Stomach smooth muscle (tissue), 2 donors: ENCODE data around the gene GTF3C1.
"Not testable (repeated sequence)": the region's sequence is repeated elsewhere in the genome, so short reads cannot be mapped to it uniquely, and the experiment has no call there.

Experiments
- H3K27ac ChIP-seq: one replicate; pipeline ENCODE4 v1.7.0; 2013; ENCODE audit warnings: mild to moderate bottlenecking, low read length, inconsistent platforms
- H3K27me3 ChIP-seq, 2 donors: one replicate each; pipeline ENCODE4 v1.7.0; 2013; ENCODE audit warnings: low read length in 2 of 2; ENCODE audit not compliant: insufficient read depth in 2 of 2, control insufficient read depth in 1 of 2
- H3K36me3 ChIP-seq, 2 donors: one replicate each; pipeline ENCODE4 v1.7.0; 2013; ENCODE audit warnings: low read length in 2 of 2; ENCODE audit not compliant: control insufficient read depth in 2 of 2, insufficient read depth in 2 of 2
- H3K4me1 ChIP-seq: one replicate; pipeline ENCODE4 v1.7.0; 2013; ENCODE audit warnings: low read length; ENCODE audit not compliant: control insufficient read depth, insufficient read depth
- H3K4me3 ChIP-seq, 2 donors: one replicate each; pipeline ENCODE4 v1.7.0; 2013; ENCODE audit warnings: low read length in 2 of 2
- H3K9ac ChIP-seq, 2 donors: one replicate each; pipeline ENCODE4 v1.7.0; 2013; ENCODE audit warnings: low read length in 2 of 2, mild to moderate bottlenecking in 1 of 2
- H3K9me3 ChIP-seq, 2 donors: one replicate each; pipeline ENCODE4 v1.7.0; 2013; ENCODE audit warnings: low read length in 2 of 2; ENCODE audit not compliant: control insufficient read depth in 2 of 2
- donor health status: healthy.
- donor health status: Pancreatic carcinoma.

GTF3C1 gene

DNA sequence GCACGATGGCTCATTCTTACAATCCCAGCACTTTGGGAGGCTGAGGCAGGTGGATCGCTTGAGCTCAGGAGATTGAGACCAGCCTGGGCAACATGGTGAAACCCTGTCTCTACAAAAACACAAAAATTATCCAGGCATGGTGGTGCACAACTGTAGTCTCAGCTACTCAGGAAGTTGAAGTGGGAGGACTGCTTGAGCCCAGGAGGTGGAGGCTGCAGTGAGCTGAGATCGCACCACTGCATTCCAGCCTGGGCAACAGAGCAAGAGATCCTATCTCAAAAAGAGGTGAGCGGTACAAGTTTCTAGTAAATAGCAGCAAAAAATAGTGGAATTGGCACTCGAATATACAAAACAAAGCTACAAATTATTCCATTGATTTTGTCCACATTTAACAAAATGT lies 116.5 kb downstream of the GTF3C1 start:
- H3K27ac ChIP-seq, H3K4me1 ChIP-seq, H3K27me3 ChIP-seq: not testable (repeated sequence)

DNA sequence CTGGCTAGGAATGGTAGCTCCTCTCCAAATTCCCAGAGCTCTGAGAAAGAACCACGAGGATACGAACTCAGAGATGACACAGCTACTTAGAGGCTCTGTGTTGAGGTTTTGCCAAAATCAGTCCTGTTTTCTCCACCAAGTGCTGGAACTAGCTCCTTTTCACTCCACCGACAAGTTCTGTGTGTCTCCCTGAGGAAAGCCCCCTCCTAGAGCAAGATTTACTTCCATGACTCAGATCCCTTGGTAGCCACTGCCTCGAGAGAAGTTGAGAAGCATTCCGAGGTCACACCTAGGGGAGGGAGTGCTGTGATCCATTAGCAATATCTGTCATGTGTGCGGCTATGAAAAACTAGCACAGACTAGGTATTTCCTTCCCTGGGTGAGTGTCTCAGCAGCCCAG lies 117.2 kb downstream of the GTF3C1 start:
- H3K36me3 ChIP-seq = no peaks in the 10 kb centered on the region
- no peak overlapping the region for H3K9ac ChIP-seq
- no peak overlapping the region for H3K4me3 ChIP-seq
- H3K4me1 ChIP-seq = no peaks in the 10 kb centered on the region
- peaks cover 4 to 11% of the 10 kb centered on the region in 2 donors for H3K27me3 ChIP-seq
- no peaks in the 10 kb centered on the region for H3K9me3 ChIP-seq
- no peak overlapping the region for H3K27ac ChIP-seq

More for the DNA sequence above, 116.5 kb downstream of the GTF3C1 start:
- H3K4me3 ChIP-seq, H3K36me3 ChIP-seq, H3K9me3 ChIP-seq, H3K9ac ChIP-seq: not testable (repeated sequence)

DNA sequence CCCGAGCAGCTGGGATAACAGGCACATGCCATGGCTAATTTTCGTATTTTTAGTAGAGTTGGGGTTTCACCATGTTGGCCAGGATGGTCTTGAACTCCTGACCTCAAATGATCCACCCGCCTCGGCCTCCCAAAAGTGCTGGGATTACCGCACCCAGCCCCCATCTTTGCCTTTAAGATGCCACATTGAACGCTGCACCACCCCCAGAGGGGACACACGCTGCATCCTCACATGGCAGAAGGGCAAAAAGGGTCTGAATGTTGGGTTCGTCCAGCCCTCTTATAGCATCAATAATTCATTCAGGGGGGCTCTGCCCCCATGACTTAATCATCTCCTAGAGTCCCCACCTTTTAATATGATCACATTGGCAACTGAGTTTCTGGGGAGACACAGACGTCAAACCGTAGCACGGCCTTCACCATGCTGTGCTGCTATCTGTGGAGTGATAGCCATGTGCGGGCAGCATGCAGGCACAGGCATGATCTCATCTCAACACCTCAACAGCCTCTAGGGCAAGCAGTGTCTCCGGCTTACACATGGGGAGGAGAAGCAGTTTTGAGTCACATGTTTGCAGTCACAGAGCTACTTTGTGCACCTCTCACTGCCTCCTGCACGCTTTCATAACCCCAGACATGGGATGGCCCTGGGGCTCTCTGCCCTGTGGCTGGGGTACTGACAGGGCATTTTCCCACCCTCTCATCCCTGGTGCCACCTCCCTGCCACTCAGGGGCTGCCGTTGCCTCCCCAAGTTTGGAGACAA lies 117.8 kb downstream of the GTF3C1 start:
- Histone ChIP-seq H3K4me1 (no peaks in the 10 kb centered on the region), H3K27me3 (peaks cover 4 to 11% of the 10 kb centered on the region in 2 donors), H3K4me3 (no peak overlapping the region), H3K27ac (no peak overlapping the region), H3K9me3 (no peaks in the 10 kb centered on the region), H3K9ac (no peak overlapping the region), H3K36me3 (no peaks in the 10 kb centered on the region)

DNA sequence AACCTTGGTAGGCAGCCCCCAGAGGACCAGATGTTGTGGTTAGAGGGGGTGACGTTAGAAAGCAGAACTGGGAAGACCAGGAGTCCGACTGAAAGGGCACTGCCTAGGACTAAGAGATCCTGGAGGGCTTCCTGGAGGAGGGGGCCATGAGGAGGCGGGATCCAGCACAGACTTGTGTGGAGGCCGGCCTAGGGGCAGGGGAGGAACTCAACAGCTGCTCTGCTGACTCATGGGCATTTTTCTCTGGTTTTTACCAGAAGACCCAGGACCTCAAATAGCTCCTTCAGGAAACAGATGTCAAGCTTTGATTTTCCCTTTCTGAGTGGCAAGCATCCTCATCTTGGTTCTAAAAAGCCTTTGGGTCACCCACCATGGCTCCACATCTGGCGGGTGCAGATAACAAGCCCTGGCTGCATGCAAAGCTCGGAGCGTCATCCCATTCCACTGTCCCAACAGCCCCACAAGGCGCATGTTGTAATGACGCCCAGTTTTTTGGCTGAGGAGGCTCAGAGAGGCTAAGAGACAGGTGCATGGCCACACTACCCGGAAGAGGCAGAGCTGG lies 118.7 kb downstream of the GTF3C1 start:
- H3K27ac ChIP-seq = no peak overlapping the region
- H3K36me3 ChIP-seq = no peaks in the 10 kb centered on the region
- H3K4me3 ChIP-seq = no peak overlapping the region
- peaks cover 4 to 11% of the 10 kb centered on the region in 2 donors for H3K27me3 ChIP-seq
- H3K9me3 ChIP-seq = no peaks in the 10 kb centered on the region
- no peak overlapping the region for H3K9ac ChIP-seq
- no peaks in the 10 kb centered on the region for H3K4me1 ChIP-seq

DNA sequence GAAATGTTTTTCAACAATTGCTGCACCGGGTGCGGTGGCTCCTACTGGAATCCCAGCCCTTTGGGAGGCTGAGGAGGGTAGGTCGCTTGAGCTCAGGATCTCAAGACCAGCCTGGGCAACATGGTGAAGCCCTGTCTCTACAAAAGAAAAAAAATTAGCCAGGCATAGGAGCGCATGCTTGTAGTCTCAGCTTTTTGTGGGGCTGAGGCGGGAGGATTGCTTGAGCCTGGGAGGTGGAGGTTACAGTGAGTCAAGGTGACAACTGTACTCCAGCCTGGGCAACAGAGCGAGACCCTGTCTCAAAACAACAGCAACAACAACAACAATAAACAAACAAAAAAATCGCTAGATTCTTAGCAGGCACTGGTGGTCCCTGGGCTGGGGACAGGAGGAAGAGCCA lies 119.2 kb downstream of the GTF3C1 start:
- Histone ChIP-seq H3K9ac (no peak overlapping the region), H3K9me3 (no peaks in the 10 kb centered on the region), H3K36me3 (no peaks in the 10 kb centered on the region), H3K27ac (no peak overlapping the region), H3K27me3 (peaks cover 4 to 11% of the 10 kb centered on the region in 2 donors), H3K4me3 (no peak overlapping the region), H3K4me1 (no peaks in the 10 kb centered on the region)

DNA sequence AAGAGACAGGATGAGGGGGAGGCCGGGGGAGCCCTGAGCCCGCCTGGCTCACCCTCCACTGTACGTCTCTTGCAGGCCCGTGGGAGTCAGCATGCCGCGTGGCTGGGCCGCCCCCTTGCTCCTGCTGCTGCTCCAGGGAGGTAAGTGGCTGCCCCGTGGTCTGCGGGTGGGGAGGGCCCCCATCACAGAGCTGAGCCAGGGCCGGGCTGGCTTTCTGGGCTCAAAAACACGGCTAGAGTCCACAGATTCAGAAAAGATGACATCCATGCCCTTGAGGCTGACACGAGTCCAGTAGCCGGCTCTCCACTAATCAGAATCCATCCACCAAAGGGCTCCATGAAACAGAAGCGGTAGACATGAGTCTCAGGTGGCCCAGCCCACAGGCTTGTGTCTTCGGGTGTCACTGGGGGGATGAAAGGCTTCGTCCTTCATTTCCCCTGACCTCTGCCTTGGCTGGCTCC lies 119.7 kb downstream of the GTF3C1 start:
- no peaks in the 10 kb centered on the region for H3K9me3 ChIP-seq
- H3K4me1 ChIP-seq = no peaks in the 10 kb centered on the region
- H3K9ac ChIP-seq = no peak overlapping the region
- no peaks in the 10 kb centered on the region for H3K36me3 ChIP-seq
- peaks cover 4 to 11% of the 10 kb centered on the region in 2 donors for H3K27me3 ChIP-seq
- no peak overlapping the region for H3K4me3 ChIP-seq
- H3K27ac ChIP-seq = no peak overlapping the region

DNA sequence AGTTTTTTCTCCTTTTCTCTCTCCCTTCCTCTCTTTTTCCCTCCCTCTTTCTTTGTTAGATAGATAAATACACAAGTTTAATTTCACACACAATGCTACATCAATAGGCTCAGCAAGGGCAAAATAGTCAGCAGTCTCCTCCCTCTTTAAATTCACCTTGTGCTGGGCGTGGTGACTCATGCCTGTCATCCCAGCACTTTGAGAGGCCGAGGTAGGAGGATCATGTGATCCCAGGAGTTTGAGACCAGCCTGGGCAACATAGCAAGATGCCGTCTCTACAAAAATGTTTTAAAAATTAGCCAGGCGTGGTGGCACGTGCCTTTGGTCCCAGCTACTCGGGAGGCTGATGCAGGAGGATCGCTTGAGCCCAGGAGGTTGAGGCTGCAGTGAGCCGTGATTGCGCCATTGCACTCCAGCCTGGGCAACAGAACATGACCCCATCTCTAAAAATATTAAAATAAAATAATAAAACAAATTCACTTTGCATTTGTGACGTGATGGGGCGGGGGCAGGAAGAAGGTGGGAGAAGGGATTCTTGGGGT lies 120.3 kb downstream of the GTF3C1 start:
- no peak overlapping the region for H3K4me3 ChIP-seq
- no peaks in the 10 kb centered on the region for H3K4me1 ChIP-seq
- no peak overlapping the region for H3K27ac ChIP-seq
- H3K9me3 ChIP-seq = no peaks in the 10 kb centered on the region
- peaks cover 4 to 11% of the 10 kb centered on the region in 2 donors for H3K27me3 ChIP-seq
- no peak overlapping the region for H3K9ac ChIP-seq
- no peaks in the 10 kb centered on the region for H3K36me3 ChIP-seq

DNA sequence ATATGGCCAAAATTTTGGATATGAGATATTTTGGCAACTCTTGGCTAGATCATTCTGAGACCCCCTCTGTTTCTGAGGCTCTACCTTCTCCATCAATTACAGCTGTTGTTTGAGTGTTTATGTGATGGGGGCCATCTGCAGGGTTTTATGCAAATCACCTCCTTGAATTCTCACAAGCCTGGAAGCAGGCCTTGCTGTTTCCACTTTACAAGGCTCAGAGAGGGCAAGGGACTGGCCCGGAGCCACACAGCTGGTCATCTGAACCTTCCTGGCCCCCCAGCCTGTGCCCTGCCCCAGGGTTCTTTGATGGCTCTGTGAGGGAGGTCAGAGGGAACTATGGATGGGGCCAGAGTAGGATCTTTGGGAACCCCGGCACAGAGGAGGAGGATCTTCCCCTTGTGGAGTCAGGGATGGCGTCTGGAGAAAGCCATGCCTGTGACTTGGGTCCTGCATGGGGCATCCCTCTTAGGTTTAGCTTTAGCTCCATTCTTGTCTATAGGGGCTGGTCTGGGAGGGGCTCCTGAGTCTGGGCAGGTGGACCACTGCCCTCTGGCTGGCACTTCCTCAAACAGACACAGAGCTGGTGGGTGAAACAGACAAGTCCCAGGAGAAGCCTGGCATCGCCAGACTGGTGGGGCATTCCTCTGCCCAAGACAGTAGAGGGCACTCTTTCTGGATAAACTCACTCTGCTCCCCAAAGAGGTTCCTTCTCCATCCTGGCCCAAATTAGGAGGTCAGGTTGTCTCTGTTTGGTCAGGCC lies 121.5 kb downstream of the GTF3C1 start:
- Histone ChIP-seq H3K36me3 (no peaks in the 10 kb centered on the region), H3K27ac (no peak overlapping the region), H3K4me1 (no peaks in the 10 kb centered on the region), H3K9me3 (no peaks in the 10 kb centered on the region), H3K27me3 (peaks cover 4 to 11% of the 10 kb centered on the region in 2 donors), H3K9ac (no peak overlapping the region), H3K4me3 (no peak overlapping the region)

DNA sequence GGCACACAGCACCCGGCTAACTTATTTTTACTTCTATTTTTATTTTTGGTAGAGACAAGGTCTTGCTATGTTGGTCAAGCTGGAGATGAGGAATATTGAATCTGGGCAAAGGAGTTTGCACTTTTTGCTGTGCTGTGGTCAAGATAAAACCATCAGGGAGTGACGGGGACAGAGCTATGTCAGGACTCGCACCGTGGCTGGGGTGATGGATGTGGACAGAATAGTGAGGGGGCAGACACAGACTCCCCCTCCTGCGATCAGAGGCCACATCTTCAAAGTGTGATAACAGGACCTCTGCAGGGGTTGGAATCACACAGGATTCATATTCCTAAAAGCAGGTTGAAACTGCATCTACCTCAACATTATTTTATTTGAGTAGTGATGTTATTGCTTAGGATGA lies 122.2 kb downstream of the GTF3C1 start:
- Histone ChIP-seq H3K9me3 (no peaks in the 10 kb centered on the region), H3K36me3 (no peaks in the 10 kb centered on the region), H3K27me3 (peaks cover 4 to 11% of the 10 kb centered on the region in 2 donors), H3K9ac (no peak overlapping the region), H3K4me1 (no peaks in the 10 kb centered on the region), H3K4me3 (no peak overlapping the region), H3K27ac (no peak overlapping the region)

DNA sequence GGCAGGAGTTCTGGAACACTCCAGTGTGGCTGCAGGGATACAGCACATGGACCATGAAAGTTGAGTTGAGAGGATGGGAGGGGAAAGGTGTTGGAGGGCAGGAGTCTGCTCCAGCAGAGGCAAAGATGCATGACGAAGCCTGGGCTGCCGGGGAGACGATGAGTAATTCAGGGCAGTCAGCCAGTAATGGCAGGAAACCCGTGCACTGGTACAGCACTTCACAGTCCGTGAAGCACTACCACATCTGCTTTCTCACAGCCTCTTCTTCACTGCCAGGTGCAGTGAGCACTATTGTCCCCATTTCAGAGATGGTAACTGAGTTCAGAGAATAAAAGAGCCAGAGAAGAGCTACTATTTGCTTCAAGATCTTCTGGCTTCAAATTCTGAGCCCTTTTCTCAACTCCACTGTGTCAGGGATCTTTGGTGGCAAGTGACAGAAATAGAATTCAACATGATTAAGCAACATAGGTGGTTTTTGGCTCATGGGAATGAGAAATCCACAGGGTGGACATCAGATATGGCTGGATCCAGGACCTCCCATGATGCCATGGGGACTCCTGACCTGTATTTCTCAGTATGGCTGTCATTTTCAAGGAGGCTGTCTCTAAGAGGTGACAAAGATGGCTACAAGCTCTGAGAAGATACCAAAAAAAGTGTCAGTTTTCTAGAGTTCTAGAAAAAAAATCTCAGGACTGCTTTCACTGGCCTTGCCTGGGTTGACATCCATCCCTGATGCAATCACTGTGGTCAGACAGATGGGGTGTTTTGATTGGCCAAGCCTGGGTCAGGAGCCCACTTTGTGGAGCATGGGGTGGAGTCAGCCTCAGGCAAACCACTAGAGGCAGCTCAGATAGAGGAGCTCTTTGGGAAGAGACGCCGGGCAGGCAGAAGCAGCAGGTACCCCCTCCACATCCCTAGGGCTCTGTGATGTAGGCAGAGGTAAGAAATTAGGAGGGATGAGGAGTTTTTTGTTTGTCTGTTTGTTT lies 123.0 kb downstream of the GTF3C1 start:
- Histone ChIP-seq H3K4me1 (no peaks in the 10 kb centered on the region), H3K27ac (no peak overlapping the region), H3K4me3 (no peak overlapping the region), H3K9me3 (no peaks in the 10 kb centered on the region), H3K9ac (no peak overlapping the region), H3K36me3 (no peaks in the 10 kb centered on the region), H3K27me3 (peaks cover 0 to 9% of the 10 kb centered on the region in 2 donors)
